Right lung (tissue), 5 donors: ENCODE results near the gene NLGN2. TPM values are rescaled to one million over a fixed set of nuclear protein-coding genes. Genes with fewer than 3 reads are reported as not detected.

ENCODE experiments used
- DNase-seq, 2 donors: peaks; one replicate each; pipeline ENCODE4 v3.0.0-alpha.2; 2013
- polyA plus RNA-seq, 5 donors: library from polyadenylated mRNA; unstranded; fragments of 120-200 nt; gene quantifications; one replicate each; pipeline versions ENCODE4 v1.2.1 to v1.2.3, GENCODE V29; 2013; ENCODE audit warnings: inconsistent platforms in 1 of 5, low replicate concordance in 1 of 5; ENCODE audit not compliant: insufficient read length in 5 of 5, insufficient read depth in 1 of 5

Gene NLGN2
- polyA plus RNA-seq, 5 donors: 22.6 to 36.3 (median 31.7) TPM

GRCh38 chr17:7389924-7390910, 17.4 kb upstream of the NLGN2 start:
- no peak for DNase-seq

- DNase-seq: no peak
Observed at GRCh38 chr17:7391307-7391706, 16.3 kb upstream of the NLGN2 start.

GRCh38 chr17:7392696-7393612, 14.7 kb upstream of the NLGN2 start:
- no peak for DNase-seq

GRCh38 chr17:7393613-7394451, 13.8 kb upstream of the NLGN2 start:
- no peak for DNase-seq

GRCh38 chr17:7394452-7395191, 13.0 kb upstream of the NLGN2 start, which contains the start of gene PLSCR3:
Gene PLSCR3, minus strand, starts transcription at chr17:7394525. Its CDS starts 415 bp downstream, at chr17:7394110.
- peak; percentile 84 for DNase-seq

- no peak for DNase-seq
Observed at GRCh38 chr17:7396147-7396546, 11.5 kb upstream of the NLGN2 start.

- no peak for DNase-seq
Observed at GRCh38 chr17:7398612-7399011, 9.0 kb upstream of the NLGN2 start.

GRCh38 chr17:7403043-7403726, 4.5 kb upstream of the NLGN2 start:
- DNase-seq: no peak

- no peak for DNase-seq
Observed at GRCh38 chr17:7403727-7403976, 4.0 kb upstream of the NLGN2 start.

- DNase-seq: peak; percentile 98 to 99
Observed at GRCh38 chr17:7403977-7404736, 3.5 kb upstream of the NLGN2 start, which contains the start of gene TMEM256. Gene TMEM256, minus strand, starts transcription at chr17:7404097. Its CDS starts 13 bp downstream, at chr17:7404084.

GRCh38 chr17:7404737-7405349, 2.8 kb upstream of the NLGN2 start:
- no peak for DNase-seq

GRCh38 chr17:7405350-7406234, 2.1 kb upstream of the NLGN2 start:
- DNase-seq: no peak

GRCh38 chr17:7406235-7406825, 1.3 kb upstream of the NLGN2 start:
- no peak for DNase-seq

GRCh38 chr17:7407082-7407481, 563 bp upstream of the NLGN2 start:
- no peak for DNase-seq

- DNase-seq: no peak
Observed at GRCh38 chr17:7408252-7408727, 645 bp downstream of the NLGN2 start.

- no peak for DNase-seq
Observed at GRCh38 chr17:7408863-7409262, 1.2 kb downstream of the NLGN2 start.

GRCh38 chr17:7409716-7410115, 2.1 kb downstream of the NLGN2 start:
- no peak for DNase-seq
